Measurements from ENCODE around the gene BTBD16.

The BTBD16 gene

GRCh38 chr10:122248356-122249302 is 22.5 kb upstream of the BTBD16 start:
- no peak for DNase-seq (ENCODE audit: low read depth)

GRCh38 chr10:122249303-122249850 is 21.7 kb upstream of the BTBD16 start:
- no peak for DNase-seq (ENCODE audit: low read depth)

GRCh38 chr10:122249991-122250750 is 20.9 kb upstream of the BTBD16 start:
- DNase-seq (ENCODE audit: low read depth) = no peak

- no peak for DNase-seq (ENCODE audit: low read depth)
Observed at GRCh38 chr10:122251459-122252255, 19.4 kb upstream of the BTBD16 start.

GRCh38 chr10:122252805-122253204 is 18.3 kb upstream of the BTBD16 start:
- DNase-seq (ENCODE audit: low read depth) = no peak

- DNase-seq (ENCODE audit: low read depth) = no peak
Observed at GRCh38 chr10:122253605-122254004, 17.5 kb upstream of the BTBD16 start.

- no peak for DNase-seq (ENCODE audit: low read depth)
Observed at GRCh38 chr10:122254831-122255230, 16.3 kb upstream of the BTBD16 start.

GRCh38 chr10:122255509-122256301 is 15.4 kb upstream of the BTBD16 start:
- DNase-seq (ENCODE audit: low read depth) = no peak

- no peak for DNase-seq (ENCODE audit: low read depth)
Observed at GRCh38 chr10:122257041-122257440, 14.1 kb upstream of the BTBD16 start.

- no peak for DNase-seq (ENCODE audit: low read depth)
Observed at GRCh38 chr10:122258136-122259074, 12.7 kb upstream of the BTBD16 start.

GRCh38 chr10:122259075-122259466 is 12.0 kb upstream of the BTBD16 start:
- DNase-seq (ENCODE audit: low read depth) = no peak

- DNase-seq (ENCODE audit: low read depth) = no peak
Observed at GRCh38 chr10:122261584-122261983, 9.5 kb upstream of the BTBD16 start.

- DNase-seq (ENCODE audit: low read depth) = no peak
Observed at GRCh38 chr10:122263971-122264370, 7.1 kb upstream of the BTBD16 start.

- DNase-seq (ENCODE audit: low read depth) = no peak
Observed at GRCh38 chr10:122264436-122264835, 6.7 kb upstream of the BTBD16 start.

GRCh38 chr10:122264931-122265330 is 6.2 kb upstream of the BTBD16 start:
- no peak for DNase-seq (ENCODE audit: low read depth)

- no peak for DNase-seq (ENCODE audit: low read depth)
Observed at GRCh38 chr10:122265896-122266295, 5.2 kb upstream of the BTBD16 start.

- DNase-seq (ENCODE audit: low read depth) = peak; percentile 25
Observed at GRCh38 chr10:122267849-122268737, 3.0 kb upstream of the BTBD16 start.

GRCh38 chr10:122269059-122269687 is 1.9 kb upstream of the BTBD16 start:
- DNase-seq (ENCODE audit: low read depth) = no peak
